Measurements from ENCODE around the gene HIC2. TPM values are rescaled to one million over a fixed set of nuclear protein-coding genes. Genes with fewer than 3 reads are reported as not detected.
"Not testable (repeated sequence)": the region's sequence is repeated elsewhere in the genome, so short reads cannot be mapped to it uniquely, and the experiment has no call there.

HIC2 gene
- total and polyA plus RNA-seq, 4 experiments from 2014 or later: 0.21 to 10.6 (median 4.9) TPM

DNA sequence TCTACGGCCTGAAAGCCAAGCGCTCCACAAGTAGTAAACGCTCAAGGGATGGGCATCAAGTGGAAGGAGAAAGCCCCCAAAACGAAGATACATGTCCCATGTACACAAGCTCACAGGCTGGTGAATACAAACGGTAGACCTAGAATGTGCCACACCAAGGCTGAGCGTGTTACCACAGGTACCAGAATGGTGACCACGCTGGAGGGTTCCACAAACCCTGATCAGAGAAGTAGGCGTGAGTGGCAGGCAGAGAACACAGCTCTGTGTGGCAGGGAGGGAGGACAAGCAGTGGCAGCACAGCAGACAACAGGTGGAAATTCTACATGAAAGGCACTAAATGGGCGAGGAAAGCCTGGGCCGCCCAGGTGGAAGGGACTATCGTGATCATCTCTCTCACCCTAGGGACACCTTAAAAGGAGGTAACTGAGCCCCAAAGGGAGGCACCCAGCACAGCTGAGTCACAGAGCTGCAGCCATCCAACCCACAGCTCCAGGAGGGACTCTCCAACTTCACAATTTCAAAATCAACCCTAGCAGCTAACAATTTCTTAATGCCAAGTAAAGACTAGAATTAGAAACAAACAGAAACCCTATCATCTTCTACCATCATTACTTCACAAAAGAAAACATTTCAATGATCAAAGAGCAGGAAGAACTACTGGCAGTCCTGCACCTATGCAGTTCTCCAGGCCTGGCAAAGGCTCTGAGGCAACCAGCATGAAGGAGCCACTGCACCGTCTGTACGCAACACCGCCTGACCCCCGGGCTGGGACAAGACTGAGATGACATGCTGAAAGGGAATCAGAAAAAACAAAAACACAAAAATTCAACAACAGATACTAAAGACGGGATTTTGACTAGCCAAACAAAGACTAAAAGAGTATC lies 82.7 kb downstream of the HIC2 start:
- intact Hi-C loops (cut with micrococcal nuclease); DNase-seq; POLR2A ChIA-PET (ENCODE audit: partially characterized antibody); H3K4me3 Mint-ChIP-seq; H3K27ac ChIP-seq (ENCODE audit: low read depth, low read length); H3K4me1 ChIP-seq (ENCODE audit: insufficient read depth, low read length); H3K4me3 ChIP-seq (ENCODE audit: low read length in 2 of 2); H3K9me3 Mint-ChIP-seq; H3K4me1 Mint-ChIP-seq; H3K36me3 ChIP-seq (ENCODE audit: insufficient read depth, low read length); H3K36me3 Mint-ChIP-seq; H3K27me3 ChIP-seq (ENCODE audit: insufficient read depth, low read length); H3K9me3 ChIP-seq (ENCODE audit: control insufficient read depth in 1 of 2, low read length in 2 of 2); H3K27ac Mint-ChIP-seq; CTCF ChIA-PET (ENCODE audit: partially characterized antibody); H3K27me3 Mint-ChIP-seq: not testable (repeated sequence)

Other genes starting within 250 kb of the HIC2 start
- gene RIMBP3B, start 33.6 kb upstream of the HIC2 start, total RNA-seq: 1 to 10 TPM; 3.7 to 4.0 TPM
- under 1 TPM; 0.09 to 0.78 TPM for gene RIMBP3B, start 33.6 kb upstream of the HIC2 start, polyA plus RNA-seq
- 1 to 10 TPM; 3.5 to 4.8 TPM for gene TMEM191C, start 50.0 kb downstream of the HIC2 start, total RNA-seq
- 1 to 10 TPM; 3.1 to 3.6 TPM for gene TMEM191C, start 50.0 kb downstream of the HIC2 start, polyA plus RNA-seq
- 1 to 10 TPM; 4.5 to 4.9 TPM for gene RIMBP3C, start 134.1 kb downstream of the HIC2 start, total RNA-seq
- under 1 TPM in 1 of 2 donors, not detected in 1; 0.49 TPM for gene RIMBP3C, start 134.1 kb downstream of the HIC2 start, polyA plus RNA-seq
- gene UBE2L3, start 150.3 kb downstream of the HIC2 start, total RNA-seq: 10 to 100 TPM; 39.2 to 39.3 TPM
- 100 to 1,000 TPM; 104 to 116 TPM for gene UBE2L3, start 150.3 kb downstream of the HIC2 start, polyA plus RNA-seq
- gene YDJC, start 212.7 kb downstream of the HIC2 start, total RNA-seq: 10 to 100 TPM; 45.7 to 46.0 TPM
- gene YDJC, start 212.7 kb downstream of the HIC2 start, polyA plus RNA-seq: 10 to 100 TPM; 47.5 to 52.8 TPM
- under 1 TPM; 0.19 to 0.29 TPM for gene CCDC116, start 215.4 kb downstream of the HIC2 start, total RNA-seq
- not detected for gene CCDC116, start 215.4 kb downstream of the HIC2 start, polyA plus RNA-seq
- gene SDF2L1, start 224.9 kb downstream of the HIC2 start, total RNA-seq: 10 to 100 TPM; 39.6 to 44.3 TPM
- gene SDF2L1, start 224.9 kb downstream of the HIC2 start, polyA plus RNA-seq: 10 to 100 TPM; 78.0 to 99.1 TPM
- gene PPIL2, start 248.6 kb downstream of the HIC2 start, total RNA-seq: 10 to 100 TPM; 75.5 to 81.4 TPM
- gene PPIL2, start 248.6 kb downstream of the HIC2 start, polyA plus RNA-seq: 10 to 100 TPM; 12.0 to 38.9 TPM